GM12878 (cell line): ENCODE results near the gene RHBG. TPM values are rescaled to one million over a fixed set of nuclear protein-coding genes. Genes with fewer than 3 reads are reported as not detected.

ENCODE experiments used
- ATAC-seq: fragments of 200-7000 bp; cut with Tn5 transposase; 3 replicates; pipeline ENCODE4 v1.9.1; 2020; ENCODE audit warnings: mild to moderate bottlenecking, moderate library complexity
- BruUV-seq: library from RNA; stranded (reverse); fragments of 400-500 nt; replicated peaks from 2 replicates; lab custom pipeline; 2021; lab: Mats Ljungman, UMichigan
- CTCF ChIA-PET: fragments of 300-600 bp; sonication (Branson Sonifier 250); formaldehyde crosslinking; extraction: SDS; loops from one replicate; lab custom pipeline; 2021; ENCODE audit warnings: inconsistent platforms; lab: Yijun Ruan, JAX
- POLR2A ChIA-PET: fragments of 350-600 bp; formaldehyde crosslinking; extraction: SDS; loops from one replicate; lab custom pipeline; 2021; ENCODE audit warnings: inconsistent platforms; lab: Charles Lee
- RAD21 ChIA-PET: fragments of 300-600 bp; sonication (Branson Sonifier 250); formaldehyde crosslinking; loops from one replicate; lab custom pipeline; 2023; ENCODE audit warnings: antibody characterized with exemption; ENCODE audit not compliant: unreplicated experiment; lab: Charles Lee
- SMC1A ChIA-PET: fragments of 300-600 bp; sonication (Branson Sonifier 250); formaldehyde crosslinking; loops from one replicate; lab custom pipeline; 2023; ENCODE audit not compliant: unreplicated experiment, uncharacterized antibody; lab: Charles Lee
- DNase-seq: peaks from one replicate; pipeline ENCODE4 v3.0.0-alpha.2; 2011; ENCODE audit warnings: low read depth, low spot score
- FAIRE-seq: peaks from 3 replicates; lab custom pipeline; 2011; peaks lifted over from hg19 to GRCh38; lab: Jason Lieb, UNC
- H2AFZ ChIP-seq: 2 replicates; pipeline ENCODE4 v1.6.0; 2011; ENCODE audit warnings: low read depth, low read length, control low read depth; ENCODE audit not compliant: control insufficient read depth
- H3K27ac ChIP-seq: 2 replicates; pipeline ENCODE4 v1.5.1; 2011; ENCODE audit warnings: control low read depth; ENCODE audit not compliant: control insufficient read depth, insufficient read depth
- H3K27me3 ChIP-seq, 2 experiments: replicated peaks in 1 of 2; 2 replicates each; pipeline versions ENCODE4 v1.6.0 to v1.6.1; 2011; ENCODE audit warnings: low read length in 1 of 2; ENCODE audit not compliant: control insufficient read depth in 2 of 2, insufficient read depth in 2 of 2
- H3K36me3 ChIP-seq, 2 experiments: 2 replicates each; pipeline ENCODE4 v1.5.1; 2011; ENCODE audit warnings: low read length in 1 of 2; ENCODE audit not compliant: control insufficient read depth in 2 of 2, insufficient read depth in 2 of 2
- H3K4me1 ChIP-seq: 2 replicates; pipeline ENCODE4 v1.6.1; 2011; ENCODE audit warnings: mild to moderate bottlenecking, low read length, moderate library complexity, mixed read lengths; ENCODE audit not compliant: control insufficient read depth, insufficient read depth
- H3K4me2 ChIP-seq: 2 replicates; pipeline ENCODE4 v1.6.0; 2011; ENCODE audit warnings: control low read depth; ENCODE audit not compliant: control insufficient read depth, insufficient read depth
- H3K4me3 ChIP-seq: fragments of 200-600 bp; sonication (generic); 2 replicates; pipeline ENCODE4 v1.5.1; 2016
- H3K79me2 ChIP-seq: 2 replicates; pipeline ENCODE4 v1.6.0; 2011; ENCODE audit warnings: low read length; ENCODE audit not compliant: control insufficient read depth, insufficient read depth
- H3K9ac ChIP-seq: 2 replicates; pipeline ENCODE4 v1.8.0; 2011; ENCODE audit warnings: low read length, control low read depth, mixed read lengths; ENCODE audit not compliant: control insufficient read depth, insufficient read depth
- H3K9me3 ChIP-seq: replicated peaks from 3 replicates; pipeline ENCODE4 v1.5.1; 2011; ENCODE audit warnings: mild to moderate bottlenecking, low read length; ENCODE audit not compliant: control insufficient read depth, insufficient read depth
- H4K20me1 ChIP-seq: 2 replicates; pipeline ENCODE4 v1.6.0; 2011; ENCODE audit not compliant: control insufficient read depth, insufficient read depth
- BRCA1 ChIP-seq: IDR thresholded peaks from 2 replicates; pipeline ENCODE4 v1.6.1; 2011; ENCODE audit warnings: low read depth, low read length, improper control_type of control experiment
- CTCF ChIP-seq, 3 experiments: IDR thresholded peaks in 2 of 3; conservative IDR thresholded peaks in 1 of 3; 2 replicates each; pipeline ENCODE4 v1.5.1; 2011; ENCODE audit warnings: low read depth in 3 of 3, low read length in 3 of 3, mild to moderate bottlenecking in 3 of 3, control low read depth in 2 of 3, moderate library complexity in 2 of 3, inconsistent platforms in 1 of 3, mixed read lengths in 1 of 3; ENCODE audit not compliant: control insufficient read depth in 2 of 3, insufficient read depth in 1 of 3; ENCODE audit errors: extremely low read depth in 1 of 3
- FOS ChIP-seq: IDR thresholded peaks from 3 replicates; pipeline ENCODE4 v1.6.1; 2011; ENCODE audit warnings: borderline replicate concordance; ENCODE audit not compliant: insufficient read length; ENCODE audit errors: extremely low read depth
- HDAC6 ChIP-seq: fragments of 200-600 bp; sonication (generic); IDR thresholded peaks from one replicate; pipeline ENCODE4 v1.8.0; 2017; ENCODE audit warnings: antibody characterized with exemption; ENCODE audit not compliant: unreplicated experiment
- IRF5 ChIP-seq: fragments of 450-650 bp; IDR thresholded peaks from 2 replicates; pipeline ENCODE4 v1.6.1; 2017; ENCODE audit warnings: borderline replicate concordance
- JUND ChIP-seq: IDR thresholded peaks from 2 replicates; pipeline ENCODE4 v1.6.1; 2012; ENCODE audit warnings: low read depth, mild to moderate bottlenecking, low read length, improper control_type of control experiment, moderate library complexity
- LARP7 ChIP-seq: fragments of 450-650 bp; IDR thresholded peaks from 2 replicates; pipeline ENCODE4 v1.6.1; 2017; ENCODE audit warnings: mild to moderate bottlenecking
- POLR2A ChIP-seq: IDR thresholded peaks from 2 replicates; pipeline ENCODE4 v1.6.1; 2011; ENCODE audit warnings: low read depth, mild to moderate bottlenecking, low read length
- POLR2AphosphoS2 ChIP-seq: IDR thresholded peaks from 2 replicates; pipeline ENCODE4 v1.6.1; 2011; ENCODE audit warnings: low read depth, mild to moderate bottlenecking, low read length, improper control_type of control experiment, moderate library complexity
- RELA ChIP-seq: fragments of 450-650 bp; IDR thresholded peaks from 2 replicates; pipeline ENCODE4 v1.8.0; 2014; ENCODE audit warnings: borderline replicate concordance; ENCODE audit not compliant: partially characterized antibody
- RELB ChIP-seq: fragments of 450-650 bp; IDR thresholded peaks from 2 replicates; pipeline ENCODE4 v1.6.1; 2017; ENCODE audit warnings: low read depth, mild to moderate bottlenecking, moderate library complexity
- SMARCA5 ChIP-seq: fragments of 450-650 bp; IDR thresholded peaks from 2 replicates; pipeline ENCODE4 v1.6.1; 2017; ENCODE audit warnings: mild to moderate bottlenecking
- SREBF1 ChIP-seq: IDR thresholded peaks from 2 replicates; pipeline ENCODE4 v1.6.1; 2012; ENCODE audit warnings: mild to moderate bottlenecking, low read length
- STAT1 ChIP-seq: fragments of 450-650 bp; conservative IDR thresholded peaks from 2 replicates; pipeline ENCODE4 v1.6.1; 2014; ENCODE audit warnings: antibody characterized with exemption, mild to moderate bottlenecking
- WRNIP1 ChIP-seq: IDR thresholded peaks from 2 replicates; pipeline ENCODE4 v1.6.1; 2011; ENCODE audit warnings: low read depth, low read length, improper control_type of control experiment, borderline replicate concordance
- ZBTB4 ChIP-seq: fragments of 450-650 bp; formaldehyde crosslinking; IDR thresholded peaks from 2 replicates; pipeline ENCODE4 v1.4.0; 2022; ENCODE audit warnings: mild to moderate bottlenecking, moderate library complexity
- ZNF217 ChIP-seq: fragments of 450-650 bp; IDR thresholded peaks from 2 replicates; pipeline ENCODE4 v1.6.1; 2017; ENCODE audit warnings: antibody characterized with exemption, mild to moderate bottlenecking
- whole genome bisulfite sequencing: methylation state at CpG from one replicate; pipeline ENCODE4 v1.1.6; 2016; ENCODE audit warnings: low lambda C conversion rate; ENCODE audit not compliant: insufficient replicate concordance, insufficient coverage; ENCODE audit errors: missing lambda C conversion rate; 5-methylcytosine and 5-hydroxymethylcytosine counted together
- in situ Hi-C: fragments of 300-500 bp; cut with MboI; formaldehyde crosslinking; loops from 9 replicates; pipeline ENCODE4 v1.14.3; 2018; ENCODE audit warnings: mixed read lengths
- intact Hi-C: fragments of 100-400 bp; cut with micrococcal nuclease; formaldehyde crosslinking; loops from one replicate; pipeline ENCODE4 v1.14.2; 2022; ENCODE audit not compliant: unreplicated experiment
- polyA plus RNA-seq, 11 experiments: library from polyadenylated mRNA; depleted of rRNA in 4 of 11; unstranded in 6 of 11; stranded (reverse) in 5 of 11; fragments of >200 nt; fragmentation: Nextera tagmentation in 4 of 11; fragmentation: Illumina TruSeq in 1 of 11; extraction: Ambion mirVana in 4 of 11; extraction: Trizol in 1 of 11; gene quantifications; 1 replicate in 1 of 11; 2 replicates in 10 of 11; pipeline versions ENCODE4 v1.2.1 to v1.2.3, GENCODE V29; 2011 to 2016; ENCODE audit warnings: inconsistent platforms in 2 of 11, missing spikeins in 2 of 11, low read depth in 1 of 11
- total RNA-seq, 4 experiments: library from RNA; depleted of rRNA in 3 of 4; stranded (reverse); fragments of >200 nt in 3 of 4; fragmentation: Illumina TruSeq in 1 of 4; extraction: Trizol in 1 of 4; gene quantifications; 2 replicates each; pipeline versions ENCODE4 v1.2.1 to v1.2.3, GENCODE V29; 2013 to 2021

Gene RHBG
- total and polyA plus RNA-seq, 10 of the 15 experiments (the other 5 are each of a cell fraction or from before 2014, with no cell fraction given) = not detected

- Histone ChIP-seq H4K20me1 (no peaks in the 10 kb centered on the region), H2AFZ (no peak overlapping the region), H3K4me3 (no peak overlapping the region), H3K4me1 (no peaks in the 10 kb centered on the region), H3K27me3 (peaks cover 0 to 5% of the 10 kb centered on the region in 2 experiments; a peak in 1 of 4 replicates), H3K36me3 (no peaks in the 10 kb centered on the region), H3K9ac (no peak overlapping the region), H3K27ac (no peak overlapping the region), H3K9me3 (no peaks in the 10 kb centered on the region), H3K4me2 (no peak overlapping the region), H3K79me2 (no peaks in the 10 kb centered on the region)
- WGBS = 46% methylated on average over 3 of the region's 3 CpGs
- ChIA-PET POLR2A (interaction anchor here (0.5 to 0.8 kb wide), 2 partner anchors 36 to 123 kb away, joined by 3 to 6 read pairs; no protein-coding TSS in a partner anchor), CTCF (interaction anchor here (0.6 to 2.1 kb wide), 8 partner anchors 8 to 102 kb away, joined by 3 to 8 read pairs (median 6); partner anchors contain the start of gene BGLAP), RAD21 (no interaction called here), SMC1A (interaction anchor here (0.7 to 1.4 kb wide), 4 partner anchors 12 to 102 kb away, joined by 3 to 5 read pairs (median 4); no protein-coding TSS in a partner anchor)
- no TSS peak for BruUV-seq
- intact Hi-C loops (no loop called here), in situ Hi-C loops (no loop called here)
- no peak for DNase-seq
- ATAC-seq = no peak
- no peak for FAIRE-seq
- no peak for TF ChIP-seq SMARCA5
- TF ChIP-seq FOS = no peak
- no peak for TF ChIP-seq IRF5
- TF ChIP-seq SREBF1 = no peak
- TF ChIP-seq STAT1 = no peak
- no peak for TF ChIP-seq POLR2AphosphoS2
- TF ChIP-seq CTCF (IDR thresholded peaks at IDR 0.05 in 2 of 3, conservative IDR thresholded peaks at IDR 0.05 in 1 of 3; ENCODE audit: control insufficient read depth in 2 of 3, extremely low read depth in 1 of 3, insufficient read depth in 1 of 3, low read depth in 3 of 3, low read length in 3 of 3) = no peak
- TF ChIP-seq POLR2A = no peak
- TF ChIP-seq LARP7 = no peak
- TF ChIP-seq RELA = no peak
- TF ChIP-seq ZNF217 = no peak
- TF ChIP-seq ZBTB4 (CRISPR knock-in tag) = no peak
- TF ChIP-seq RELB = no peak
- TF ChIP-seq BRCA1 = no peak
- no peak for TF ChIP-seq JUND
- no peak for TF ChIP-seq WRNIP1
- TF ChIP-seq HDAC6 = no peak
These were observed 24.6 kb upstream of the RHBG start for GRCh38 chr1:156344409-156344808.
